GM23248 (cell line): Measurements from ENCODE around the gene MPPED1.

Experiments used
- EZH2 ChIP-seq: fragments of 200-600 bp; sonication (generic); IDR thresholded peaks from 2 replicates; pipeline ENCODE4 v1.6.1; 2018; ENCODE audit warnings: antibody characterized with exemption, mild to moderate bottlenecking; ENCODE audit not compliant: insufficient read depth, poor library complexity, severe bottlenecking
- EZH2phosphoT487 ChIP-seq: fragments of 200-600 bp; sonication (generic); IDR thresholded peaks from 2 replicates; pipeline ENCODE4 v1.6.1; 2018; ENCODE audit warnings: antibody characterized with exemption, moderate library complexity, mild to moderate bottlenecking, low read depth; ENCODE audit not compliant: insufficient read depth

- TF ChIP-seq EZH2phosphoT487 (no peak), EZH2 (no peak)
These were observed 77.1 kb downstream of the MPPED1 start for GRCh38 chr22:43488937-43489336.
